ENCODE results near the gene PSRC1.
"Not testable (repeated sequence)": the region's sequence is repeated elsewhere in the genome, so short reads cannot be mapped to it uniquely, and the experiment has no call there.

Gene PSRC1

DNA sequence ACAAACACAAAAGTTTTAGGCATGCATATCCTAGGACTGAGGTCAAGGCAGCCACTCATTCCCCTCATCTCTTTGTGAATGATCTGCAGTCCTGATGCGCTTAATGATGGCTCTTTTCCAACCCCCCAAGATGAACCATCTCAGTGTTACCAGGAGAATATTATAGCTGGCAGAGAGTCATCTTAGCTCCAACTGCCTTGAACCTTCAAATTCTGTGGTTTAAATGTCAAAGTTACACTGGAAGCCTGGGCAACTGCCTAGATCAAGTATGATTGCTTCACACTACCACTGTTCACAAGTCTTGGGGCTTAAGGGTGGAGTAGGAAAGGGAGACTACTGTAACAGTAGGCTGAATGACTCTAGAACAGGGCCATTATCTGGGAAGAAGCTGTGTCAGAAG is 31.9 kb upstream of the PSRC1 start:
- TF ChIP-seq, protein P1, sequence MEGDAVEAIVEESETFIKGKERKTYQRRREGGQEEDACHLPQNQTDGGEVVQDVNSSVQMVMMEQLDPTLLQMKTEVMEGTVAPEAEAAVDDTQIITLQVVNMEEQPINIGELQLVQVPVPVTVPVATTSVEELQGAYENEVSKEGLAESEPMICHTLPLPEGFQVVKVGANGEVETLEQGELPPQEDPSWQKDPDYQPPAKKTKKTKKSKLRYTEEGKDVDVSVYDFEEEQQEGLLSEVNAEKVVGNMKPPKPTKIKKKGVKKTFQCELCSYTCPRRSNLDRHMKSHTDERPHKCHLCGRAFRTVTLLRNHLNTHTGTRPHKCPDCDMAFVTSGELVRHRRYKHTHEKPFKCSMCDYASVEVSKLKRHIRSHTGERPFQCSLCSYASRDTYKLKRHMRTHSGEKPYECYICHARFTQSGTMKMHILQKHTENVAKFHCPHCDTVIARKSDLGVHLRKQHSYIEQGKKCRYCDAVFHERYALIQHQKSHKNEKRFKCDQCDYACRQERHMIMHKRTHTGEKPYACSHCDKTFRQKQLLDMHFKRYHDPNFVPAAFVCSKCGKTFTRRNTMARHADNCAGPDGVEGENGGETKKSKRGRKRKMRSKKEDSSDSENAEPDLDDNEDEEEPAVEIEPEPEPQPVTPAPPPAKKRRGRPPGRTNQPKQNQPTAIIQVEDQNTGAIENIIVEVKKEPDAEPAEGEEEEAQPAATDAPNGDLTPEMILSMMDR (IDR thresholded peaks at IDR 0.05; ENCODE audit: control insufficient read depth, extremely low read depth, insufficient read depth): no peak
- H3K4me3 ChIP-seq (ENCODE audit: low read depth, low read length): no peak overlapping the region
- DNase-seq (ENCODE audit: low read depth): no peak

DNA sequence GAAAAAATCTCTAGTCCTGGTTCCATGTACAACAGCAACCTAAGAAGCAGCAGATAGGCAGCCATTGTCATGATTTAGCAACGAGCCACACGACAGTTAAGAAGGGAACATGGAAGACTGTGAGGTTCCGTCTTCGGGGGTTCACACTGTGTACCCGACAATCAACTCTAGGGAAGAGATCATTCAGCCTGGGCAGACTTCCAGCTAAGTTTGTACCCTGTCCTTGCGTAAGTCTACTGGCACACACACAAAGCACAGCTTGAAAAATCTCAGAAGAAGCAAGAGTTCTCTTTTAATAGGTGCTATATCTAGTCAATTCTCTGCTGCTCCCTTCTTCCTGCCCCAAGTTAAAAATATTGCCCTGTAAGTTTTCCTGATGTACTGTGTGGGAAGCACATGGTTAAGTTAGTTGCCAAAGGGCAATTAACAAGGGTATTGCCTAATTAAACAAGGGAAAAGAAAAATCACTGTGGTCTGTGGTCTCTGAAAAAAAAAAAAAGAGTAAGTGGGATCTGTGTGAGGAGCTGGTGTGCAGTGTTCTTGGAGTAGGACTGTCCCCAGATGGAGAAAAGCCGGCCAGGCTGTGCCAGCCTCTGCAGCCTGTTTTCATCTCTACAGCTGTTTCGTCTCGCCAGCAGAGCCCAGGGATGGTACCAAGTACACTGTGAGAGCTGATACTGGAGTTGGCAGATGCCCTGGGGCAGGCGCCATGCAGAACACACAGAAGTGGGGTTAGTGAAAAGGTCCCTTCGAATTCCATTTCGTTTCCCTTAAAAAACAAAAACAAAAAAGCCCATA is 30.2 kb upstream of the PSRC1 start:
- DNase-seq (ENCODE audit: low read depth): no peak
- TF ChIP-seq, protein P1 (IDR thresholded peaks at IDR 0.05; ENCODE audit: control insufficient read depth, extremely low read depth, insufficient read depth): no peak
- H3K4me3 ChIP-seq (ENCODE audit: low read depth, low read length): no peak overlapping the region

DNA sequence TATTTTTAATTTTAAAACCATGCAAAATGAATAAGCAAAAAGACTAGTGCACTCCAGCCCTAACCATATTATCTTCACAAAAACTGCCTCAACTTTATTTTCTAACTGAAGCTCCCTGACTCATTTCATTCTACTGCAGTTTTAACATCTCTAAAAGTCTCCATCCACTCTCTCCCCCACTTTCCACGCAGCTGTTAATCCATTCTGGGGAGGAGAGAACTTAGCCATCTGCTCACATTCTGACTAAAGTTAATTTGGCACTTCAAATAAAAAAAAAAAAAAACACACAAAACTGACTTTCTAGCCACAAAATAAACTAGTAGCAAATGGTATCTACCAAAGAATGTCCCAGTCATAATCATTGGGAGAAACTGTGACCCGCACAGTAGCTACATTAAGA is 29.3 kb upstream of the PSRC1 start:
- H3K4me3 ChIP-seq (ENCODE audit: low read depth, low read length): no peak overlapping the region
- TF ChIP-seq, protein P1 (IDR thresholded peaks at IDR 0.05; ENCODE audit: control insufficient read depth, extremely low read depth, insufficient read depth): no peak
- DNase-seq (ENCODE audit: low read depth): no peak

DNA sequence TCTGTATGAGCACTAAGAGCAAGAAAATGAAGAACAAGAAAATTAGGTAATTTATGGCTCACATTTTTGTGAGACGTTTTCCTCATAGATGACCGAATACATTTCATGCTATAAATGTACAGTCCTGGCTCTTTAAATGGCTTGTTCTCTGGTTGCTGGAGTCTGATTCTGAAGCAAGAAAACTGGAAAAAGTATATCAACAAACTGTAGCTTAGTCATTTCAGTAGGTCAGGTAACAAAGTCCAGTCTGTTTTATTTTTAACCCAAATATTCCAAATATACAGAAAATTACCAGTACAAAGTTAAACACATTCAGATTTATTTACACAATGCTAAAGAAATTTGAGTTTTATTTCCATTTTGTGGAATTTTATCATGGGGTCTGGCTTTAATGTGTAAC is 26.4 kb upstream of the PSRC1 start:
- no peak for DNase-seq (ENCODE audit: low read depth)
- no peak overlapping the region for H3K4me3 ChIP-seq (ENCODE audit: low read depth, low read length)
- TF ChIP-seq, protein P1 (IDR thresholded peaks at IDR 0.05; ENCODE audit: control insufficient read depth, extremely low read depth, insufficient read depth): no peak

DNA sequence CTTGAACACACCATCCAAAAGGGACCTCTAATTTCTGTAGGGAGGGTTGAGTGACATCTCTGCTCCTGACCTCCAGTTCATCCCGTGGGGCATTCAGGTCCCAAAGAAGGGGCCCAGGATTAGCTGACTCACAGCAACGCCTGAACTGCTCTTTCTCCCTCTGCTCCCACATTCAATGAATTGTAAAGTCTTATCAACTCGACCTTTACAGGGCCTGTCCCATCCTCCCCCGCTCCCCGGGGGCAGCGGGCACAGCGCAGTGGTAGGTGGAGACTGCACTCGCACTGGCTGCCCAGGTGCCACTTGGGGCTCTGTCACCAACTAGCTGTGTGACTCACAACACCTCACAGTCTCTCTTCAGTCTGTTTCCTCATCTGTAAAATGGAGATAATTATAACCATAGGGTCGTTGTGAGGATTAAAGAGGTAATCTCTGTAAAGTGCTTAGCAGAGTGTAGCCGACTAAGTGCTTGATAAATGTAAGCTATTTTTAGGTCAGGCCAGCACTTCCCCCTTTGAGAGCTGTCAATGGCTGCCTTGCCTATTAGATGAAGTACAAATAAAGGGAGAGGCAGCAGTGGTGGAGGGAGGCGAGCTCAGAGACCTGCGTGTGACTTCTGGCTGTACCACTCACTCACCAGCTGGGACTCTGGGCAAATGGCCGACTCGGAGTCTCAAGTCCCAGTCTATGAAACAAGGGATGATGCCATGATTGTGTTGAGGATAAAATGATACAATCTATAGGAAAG is 24.5 kb upstream of the PSRC1 start:
- peak; percentile 98 for DNase-seq (ENCODE audit: low read depth)
- H3K4me3 ChIP-seq (ENCODE audit: low read depth, low read length): no peak overlapping the region
- TF ChIP-seq, protein P1 (IDR thresholded peaks at IDR 0.05; ENCODE audit: control insufficient read depth, extremely low read depth, insufficient read depth): no peak

DNA sequence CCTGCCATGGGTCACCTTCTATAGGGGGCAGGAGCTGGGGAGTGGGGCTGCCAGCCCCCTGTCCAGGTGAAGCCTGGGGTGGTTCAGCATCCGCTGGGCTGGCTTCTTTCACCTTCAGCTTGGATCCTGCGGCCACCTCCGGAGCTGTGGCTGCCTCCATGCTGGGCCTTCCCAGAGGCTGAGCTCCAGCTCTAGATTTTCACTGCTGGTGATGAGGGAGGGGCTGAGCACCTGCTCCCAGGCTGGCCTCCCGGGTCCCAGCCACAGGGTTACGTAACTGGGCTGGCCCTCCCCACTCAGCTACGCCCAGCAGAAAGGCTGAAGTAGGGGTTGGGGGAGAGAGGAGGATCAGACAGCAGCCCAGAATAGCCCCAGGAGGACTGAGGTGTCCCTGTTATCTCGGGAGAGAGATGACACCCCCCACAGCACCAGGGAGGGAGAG is 23.9 kb upstream of the PSRC1 start, which contains the start of gene MYBPHL:
Gene MYBPHL (minus strand): TSS at position 180 of the 442 bp plus-strand sequence. CDS start 20 bp downstream, at position 160.
- TF ChIP-seq, protein P1 (IDR thresholded peaks at IDR 0.05; ENCODE audit: control insufficient read depth, extremely low read depth, insufficient read depth): no peak
- no peak for DNase-seq (ENCODE audit: low read depth)
- no peak within 1 kb of the TSS for H3K4me3 ChIP-seq (ENCODE audit: low read depth, low read length)

DNA sequence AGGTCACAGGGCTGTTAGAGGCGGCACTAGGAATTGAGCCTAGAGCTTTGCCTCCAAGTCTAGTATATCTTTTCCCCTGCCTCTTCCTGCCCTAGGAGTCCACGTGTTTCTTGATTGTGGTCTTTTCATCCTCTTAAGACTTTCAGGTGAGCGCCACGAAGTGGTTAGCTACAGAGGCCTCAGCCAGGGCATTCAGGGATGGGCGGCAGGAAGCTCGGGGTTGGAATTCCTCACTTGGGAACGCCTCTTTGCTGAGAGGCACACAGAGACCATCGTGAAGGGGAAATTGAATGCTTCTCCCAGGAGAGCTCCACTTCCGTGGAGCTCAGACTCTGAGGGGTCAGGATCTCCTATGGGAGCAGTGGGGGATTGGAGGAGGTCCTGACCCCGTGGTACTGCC is 23.0 kb upstream of the PSRC1 start:
- not testable (repeated sequence) for H3K4me3 ChIP-seq (ENCODE audit: low read depth, low read length); DNase-seq (ENCODE audit: low read depth)

Measured in LNCaP clone FGC (cell line).